Natural killer cell treated with Interleukin-12 subunit alpha and Interleukin-12 subunit beta and Interleukin-15 and Interleukin-18, amount 100 ng/mL, for 72 hours (primary cell): Measurements from ENCODE around the gene VIT. TPM values are rescaled to one million over a fixed set of nuclear protein-coding genes. Genes with fewer than 3 reads are reported as not detected.
"Not testable (repeated sequence)": the region's sequence is repeated elsewhere in the genome, so short reads cannot be mapped to it uniquely, and the experiment has no call there.

Experiments used
- ATAC-seq, 2 donors: fragments of 150-1000 bp; cut with Tn5 transposase in 1 of 2; sonication (Bioruptor Pico), chemical (Tn5 transposase) in 1 of 2; 2 replicates each; pipeline ENCODE4 v1.10.0; 2021
- DNase-seq: peaks from one replicate; pipeline ENCODE4 v3.0.0; 2022; ENCODE audit warnings: low spot score
- H3K27ac Mint-ChIP-seq, 2 donors: 1 replicate in 1 of 2; 2 replicates in 1 of 2; pipeline ENCODE4 v1.8.0; 2022; ENCODE audit warnings: mixed read lengths in 2 of 2, mild to moderate bottlenecking in 1 of 2, moderate library complexity in 1 of 2
- H3K27me3 Mint-ChIP-seq, 2 donors: 1 replicate in 1 of 2; 2 replicates in 1 of 2; pipeline ENCODE4 v1.8.0; 2022; ENCODE audit warnings: mixed read lengths in 2 of 2
- H3K36me3 Mint-ChIP-seq: one replicate; pipeline ENCODE4 v1.8.0; 2022; ENCODE audit warnings: mixed read lengths
- H3K4me1 Mint-ChIP-seq, 2 donors: 1 replicate in 1 of 2; 2 replicates in 1 of 2; pipeline ENCODE4 v1.8.0; 2022; ENCODE audit warnings: low read depth in 2 of 2, mixed read lengths in 2 of 2, mild to moderate bottlenecking in 1 of 2
- H3K4me3 Mint-ChIP-seq: one replicate; pipeline ENCODE4 v1.8.0; 2022; ENCODE audit warnings: mixed read lengths
- H3K9me3 Mint-ChIP-seq: 2 replicates; pipeline ENCODE4 v1.8.0; 2022; ENCODE audit warnings: mixed read lengths
- total RNA-seq, 2 donors: library from RNA; stranded (reverse); gene quantifications; one replicate each; pipeline ENCODE4 v1.2.3, GENCODE V29; 2022

VIT gene
- total RNA-seq, 2 donors from 2014 or later = not detected

DNA sequence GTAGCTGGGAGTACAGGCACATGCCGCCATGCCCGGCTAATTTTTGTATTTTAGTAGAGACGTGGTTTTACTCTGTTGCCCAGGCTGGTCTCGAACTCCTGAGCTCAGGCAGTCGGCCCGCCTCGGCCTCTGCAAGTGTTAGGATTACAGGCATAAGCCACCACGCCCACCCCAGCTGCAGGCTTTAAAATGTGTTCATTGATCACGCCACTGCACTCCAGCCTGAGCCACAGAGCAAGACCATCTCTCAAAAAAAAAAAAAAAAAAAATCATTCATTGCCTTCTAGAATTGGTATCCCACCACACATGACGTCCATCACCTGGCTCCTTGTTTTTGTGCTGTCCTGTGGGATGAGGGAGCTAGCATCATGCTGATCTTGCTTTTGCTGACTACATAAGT lies 127.4 kb downstream of the VIT start:
- H3K36me3 Mint-ChIP-seq = no peaks in the 10 kb centered on the region
- H3K9me3 Mint-ChIP-seq = no peaks in the 10 kb centered on the region
- no peak for ATAC-seq
- no peaks in the 10 kb centered on the region for H3K4me1 Mint-ChIP-seq
- no peak overlapping the region for H3K4me3 Mint-ChIP-seq
- no peaks in the 10 kb centered on the region for H3K27me3 Mint-ChIP-seq
- DNase-seq = no peak
- H3K27ac Mint-ChIP-seq = no peak overlapping the region

GRCh38 chr2:36824273-36824672 lies 127.8 kb downstream of the VIT start:
- Mint-ChIP-seq H3K4me1 (no peaks in the 10 kb centered on the region), H3K27ac (no peak overlapping the region), H3K36me3 (no peaks in the 10 kb centered on the region), H3K9me3 (no peaks in the 10 kb centered on the region), H3K4me3 (no peak overlapping the region), H3K27me3 (no peaks in the 10 kb centered on the region)
- ATAC-seq (no peak), DNase-seq (no peak)

- H3K36me3 Mint-ChIP-seq, H3K9me3 Mint-ChIP-seq, H3K27ac Mint-ChIP-seq, H3K4me1 Mint-ChIP-seq, H3K27me3 Mint-ChIP-seq, H3K4me3 Mint-ChIP-seq, ATAC-seq, DNase-seq: not testable (repeated sequence)
Observed at GRCh38 chr2:36824683-36825082, 128.2 kb downstream of the VIT start.

GRCh38 chr2:36831185-36831584 lies 134.7 kb downstream of the VIT start:
- Mint-ChIP-seq H3K4me1 (peaks cover 8 to 11% of the 10 kb centered on the region in 2 donors), H3K36me3 (no peaks in the 10 kb centered on the region), H3K27ac (no peak overlapping the region), H3K27me3 (no peaks in the 10 kb centered on the region), H3K4me3 (no peak overlapping the region), H3K9me3 (no peaks in the 10 kb centered on the region)
- DNase-seq = no peak
- no peak for ATAC-seq

GRCh38 chr2:36834203-36834602 lies 137.7 kb downstream of the VIT start:
- Mint-ChIP-seq H3K4me3 (no peak overlapping the region), H3K9me3 (no peaks in the 10 kb centered on the region), H3K4me1 (peaks cover 8 to 11% of the 10 kb centered on the region in 2 donors), H3K27ac (no peak overlapping the region), H3K36me3 (no peaks in the 10 kb centered on the region), H3K27me3 (no peaks in the 10 kb centered on the region)
- no peak for DNase-seq
- no peak for ATAC-seq

DNA sequence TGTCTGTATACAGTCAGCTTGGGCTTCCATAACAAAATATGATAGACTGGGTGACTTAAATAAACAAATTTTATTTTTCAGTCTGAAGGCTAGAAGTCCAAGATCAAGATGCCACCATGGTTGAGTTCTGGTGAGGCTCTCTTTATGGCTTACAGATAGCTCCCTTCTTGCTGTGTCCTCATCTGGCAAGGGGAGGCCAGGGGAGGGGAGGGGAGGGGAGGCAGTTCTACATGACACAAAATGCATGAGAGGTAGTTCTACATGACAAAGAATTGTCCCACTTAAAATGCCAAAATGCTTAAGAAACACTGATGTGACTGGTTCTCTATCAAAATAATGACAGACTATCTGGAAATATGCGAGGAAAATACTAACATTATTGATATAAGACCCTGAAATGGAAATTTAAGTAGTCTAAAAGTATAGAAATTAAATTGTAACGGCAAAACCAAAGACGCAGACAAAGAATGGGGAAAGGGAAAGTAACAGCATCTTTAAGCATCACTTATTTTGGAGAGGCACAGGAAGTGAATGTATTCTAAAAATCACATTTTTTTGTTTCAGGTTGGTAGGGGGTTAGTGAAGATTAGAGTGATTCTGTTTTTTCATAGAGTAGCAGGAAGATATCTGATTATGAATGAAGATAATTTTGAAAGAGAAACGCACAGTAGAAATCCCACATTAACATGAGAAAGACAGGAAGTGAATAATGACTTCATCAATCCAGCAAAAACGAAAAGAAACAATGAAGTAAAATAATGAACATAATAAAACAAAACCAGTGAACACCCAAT lies 138.4 kb downstream of the VIT start:
- Mint-ChIP-seq H3K27ac (peak overlapping the region; percentile 36 to 42), H3K9me3 (no peaks in the 10 kb centered on the region), H3K36me3 (no peaks in the 10 kb centered on the region), H3K4me3 (peak overlapping the region; percentile 45), H3K4me1 (peaks cover 8 to 11% of the 10 kb centered on the region in 2 donors), H3K27me3 (no peaks in the 10 kb centered on the region)
- no peak for DNase-seq
- ATAC-seq = no peak

- ATAC-seq = no peak
- H3K36me3 Mint-ChIP-seq = peaks cover 6% of the 10 kb centered on the region
- no peak overlapping the region for H3K27ac Mint-ChIP-seq
- no peak for DNase-seq
- peaks cover 10% of the 10 kb centered on the region in 2 donors for H3K4me1 Mint-ChIP-seq
- no peaks in the 10 kb centered on the region for H3K27me3 Mint-ChIP-seq
- no peak overlapping the region for H3K4me3 Mint-ChIP-seq
- no peaks in the 10 kb centered on the region for H3K9me3 Mint-ChIP-seq
Observed at GRCh38 chr2:36839976-36840617, 143.6 kb downstream of the VIT start.

DNA sequence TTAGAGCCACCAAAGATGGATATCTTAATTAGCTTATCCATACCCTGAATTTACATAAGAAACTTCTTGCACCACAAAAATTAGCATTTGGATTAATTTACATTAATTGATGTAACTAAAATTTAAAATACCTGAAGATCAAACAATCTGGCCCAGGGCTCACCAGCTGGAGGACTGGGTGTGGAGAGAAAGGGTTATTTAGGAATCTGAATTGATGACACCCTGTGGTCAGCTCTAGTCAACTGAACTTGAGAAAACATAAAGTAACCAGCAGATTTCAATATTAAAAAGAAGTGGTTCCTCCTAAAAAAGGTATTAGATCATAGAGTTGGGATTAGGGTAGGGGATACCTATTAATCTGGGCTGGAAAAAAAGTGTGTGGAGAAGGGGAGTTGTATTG lies 147.3 kb downstream of the VIT start:
- no peaks in the 10 kb centered on the region for H3K9me3 Mint-ChIP-seq
- H3K4me1 Mint-ChIP-seq = peaks cover 5% of the 10 kb centered on the region in 2 donors
- peaks cover 11% of the 10 kb centered on the region for H3K36me3 Mint-ChIP-seq
- no peaks in the 10 kb centered on the region for H3K27me3 Mint-ChIP-seq
- peak overlapping the region in 1 of 2 donors; percentile 31 for H3K27ac Mint-ChIP-seq
- DNase-seq = no peak
- H3K4me3 Mint-ChIP-seq = no peak overlapping the region
- ATAC-seq = no peak

DNA sequence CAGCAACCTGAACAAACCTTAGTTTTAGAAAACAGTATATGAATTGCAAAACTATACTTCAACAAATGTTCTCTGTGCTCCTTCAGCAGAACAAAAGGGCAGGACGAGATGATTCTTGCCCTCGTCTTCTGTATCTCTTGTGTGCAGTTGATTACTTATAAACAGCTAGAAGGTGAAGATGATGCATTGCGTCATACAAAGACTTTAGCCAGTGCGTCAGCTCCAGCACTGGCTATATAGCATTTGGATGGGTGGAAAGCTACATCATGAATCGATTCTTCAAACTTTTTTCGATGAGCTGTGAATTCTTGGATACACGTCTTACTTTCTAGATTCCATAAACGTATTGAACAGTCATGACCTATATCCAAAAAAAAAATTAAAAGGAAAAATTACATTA lies 152.8 kb downstream of the VIT start:
- H3K36me3 Mint-ChIP-seq = peaks cover 10% of the 10 kb centered on the region
- no peaks in the 10 kb centered on the region for H3K9me3 Mint-ChIP-seq
- no peak for DNase-seq
- H3K27ac Mint-ChIP-seq = no peak overlapping the region
- no peak overlapping the region for H3K4me3 Mint-ChIP-seq
- no peak for ATAC-seq
- peaks cover 0 to under 1% of the 10 kb centered on the region in 2 donors for H3K4me1 Mint-ChIP-seq
- no peaks in the 10 kb centered on the region for H3K27me3 Mint-ChIP-seq

DNA sequence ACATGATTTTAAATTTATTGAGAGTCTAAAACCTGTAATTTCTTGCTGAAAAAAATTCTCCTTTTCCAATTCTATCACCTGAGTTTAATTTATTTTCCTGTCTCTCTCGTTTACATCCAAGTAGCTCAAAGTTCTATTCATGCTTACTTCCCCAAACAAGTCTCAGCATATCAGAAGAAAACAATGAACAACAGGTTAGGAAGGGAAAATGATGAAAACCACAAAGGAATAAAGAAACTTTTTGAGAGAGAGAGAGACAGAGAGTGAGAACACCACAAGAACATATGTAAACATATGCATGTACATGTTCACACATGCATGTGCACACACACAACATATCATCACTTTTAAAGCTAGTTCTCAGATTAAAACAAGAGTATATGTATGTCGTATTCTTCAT lies 157.7 kb downstream of the VIT start:
- peaks cover 11 to 12% of the 10 kb centered on the region in 2 donors for H3K4me1 Mint-ChIP-seq
- H3K4me3 Mint-ChIP-seq = no peak overlapping the region
- DNase-seq = no peak
- no peaks in the 10 kb centered on the region for H3K27me3 Mint-ChIP-seq
- no peak overlapping the region for H3K27ac Mint-ChIP-seq
- no peaks in the 10 kb centered on the region for H3K9me3 Mint-ChIP-seq
- no peak for ATAC-seq
- peaks cover 10% of the 10 kb centered on the region for H3K36me3 Mint-ChIP-seq

DNA sequence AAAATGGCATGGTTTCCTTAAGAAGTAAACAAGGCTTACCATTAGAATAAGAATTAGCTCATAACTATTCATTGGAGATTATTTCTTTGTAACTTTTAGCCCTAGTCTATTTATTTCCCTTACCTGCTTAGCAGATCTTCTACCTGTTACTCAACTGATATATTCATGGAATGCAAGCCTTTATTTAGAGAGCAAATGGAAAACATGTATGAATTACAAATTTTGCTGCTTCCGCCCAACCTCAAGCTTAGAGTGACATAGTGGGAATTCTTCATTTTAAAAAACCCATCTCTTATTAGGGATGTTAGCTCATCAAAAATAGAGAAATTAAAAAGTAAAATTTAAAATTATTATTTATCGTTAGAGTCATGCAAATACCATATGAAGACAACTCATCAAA lies 158.9 kb downstream of the VIT start:
- H3K4me1 Mint-ChIP-seq = peaks cover 15 to 22% of the 10 kb centered on the region in 2 donors

GRCh38 chr2:36857713-36858112 lies 161.2 kb downstream of the VIT start:
- Mint-ChIP-seq H3K9me3 (no peaks in the 10 kb centered on the region), H3K4me3 (no peak overlapping the region), H3K4me1 (peaks cover 15 to 22% of the 10 kb centered on the region in 2 donors), H3K27me3 (no peaks in the 10 kb centered on the region), H3K27ac (no peak overlapping the region), H3K36me3 (peaks cover 13% of the 10 kb centered on the region)
- DNase-seq = no peak
- ATAC-seq = no peak

More for the DNA sequence above, 158.9 kb downstream of the VIT start:
- Mint-ChIP-seq H3K4me3 (no peak overlapping the region), H3K36me3 (peaks cover 13% of the 10 kb centered on the region), H3K27me3 (no peaks in the 10 kb centered on the region), H3K9me3 (no peaks in the 10 kb centered on the region), H3K27ac (no peak overlapping the region)
- no peak for ATAC-seq
- no peak for DNase-seq

GRCh38 chr2:36858551-36859365 lies 162.3 kb downstream of the VIT start:
- Mint-ChIP-seq H3K9me3 (no peaks in the 10 kb centered on the region), H3K4me1 (peaks cover 15 to 22% of the 10 kb centered on the region in 2 donors), H3K27me3 (no peaks in the 10 kb centered on the region), H3K36me3 (peaks cover 20% of the 10 kb centered on the region), H3K4me3 (peak overlapping the region; percentile 19), H3K27ac (peak overlapping the region; percentile 12 to 71)
- ATAC-seq = peak in 1 of 2 donors; percentile 70
- no peak for DNase-seq

DNA sequence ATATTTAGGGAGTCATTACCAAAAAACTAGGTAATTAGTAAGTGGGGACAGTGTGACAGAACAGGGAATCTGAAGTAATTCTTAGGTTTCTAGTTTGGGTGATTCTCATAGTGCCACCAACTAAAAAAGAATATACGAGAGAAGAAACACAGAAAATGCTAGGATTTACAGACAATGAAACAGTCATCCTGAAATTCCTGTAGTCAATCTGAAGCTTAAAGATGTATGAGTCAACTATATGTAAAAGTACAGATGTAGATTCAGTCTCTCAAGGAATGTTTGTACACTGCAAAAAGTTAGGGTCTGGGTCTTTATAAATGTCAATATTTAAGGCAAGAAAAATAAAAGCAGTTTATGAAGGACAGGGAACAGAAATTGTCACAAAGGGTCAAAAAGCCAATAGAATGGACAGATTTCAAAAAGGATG lies 162.9 kb downstream of the VIT start:
- Mint-ChIP-seq H3K27ac (peak overlapping the region; percentile 12 to 71), H3K27me3 (no peaks in the 10 kb centered on the region), H3K36me3 (peaks cover 23% of the 10 kb centered on the region), H3K4me3 (no peak overlapping the region), H3K9me3 (no peaks in the 10 kb centered on the region), H3K4me1 (peaks cover 15 to 22% of the 10 kb centered on the region in 2 donors)
- DNase-seq (no peak), ATAC-seq (peak in 1 of 2 donors; percentile 71)
